Epithelial cell of esophagus (primary cell): ENCODE measurements around the gene JOSD2.
A peak's percentile ranks its signal among the peaks of the same experiment; 100 is the strongest.

Experiments
- DNase-seq: peaks from one replicate; pipeline ENCODE4 v3.0.0; 2010; ENCODE audit warnings: low read depth
- H3K4me3 ChIP-seq: 2 replicates; pipeline ENCODE4 v1.5.1; 2011; ENCODE audit warnings: mild to moderate bottlenecking, low read length, control low read depth
- CTCF ChIP-seq: IDR thresholded peaks from 2 replicates; pipeline ENCODE4 v1.5.1; 2011; ENCODE audit warnings: low read depth, mild to moderate bottlenecking, low read length, control low read depth, inconsistent platforms; ENCODE audit not compliant: insufficient read depth; ENCODE audit errors: missing control alignments

The JOSD2 gene

DNA sequence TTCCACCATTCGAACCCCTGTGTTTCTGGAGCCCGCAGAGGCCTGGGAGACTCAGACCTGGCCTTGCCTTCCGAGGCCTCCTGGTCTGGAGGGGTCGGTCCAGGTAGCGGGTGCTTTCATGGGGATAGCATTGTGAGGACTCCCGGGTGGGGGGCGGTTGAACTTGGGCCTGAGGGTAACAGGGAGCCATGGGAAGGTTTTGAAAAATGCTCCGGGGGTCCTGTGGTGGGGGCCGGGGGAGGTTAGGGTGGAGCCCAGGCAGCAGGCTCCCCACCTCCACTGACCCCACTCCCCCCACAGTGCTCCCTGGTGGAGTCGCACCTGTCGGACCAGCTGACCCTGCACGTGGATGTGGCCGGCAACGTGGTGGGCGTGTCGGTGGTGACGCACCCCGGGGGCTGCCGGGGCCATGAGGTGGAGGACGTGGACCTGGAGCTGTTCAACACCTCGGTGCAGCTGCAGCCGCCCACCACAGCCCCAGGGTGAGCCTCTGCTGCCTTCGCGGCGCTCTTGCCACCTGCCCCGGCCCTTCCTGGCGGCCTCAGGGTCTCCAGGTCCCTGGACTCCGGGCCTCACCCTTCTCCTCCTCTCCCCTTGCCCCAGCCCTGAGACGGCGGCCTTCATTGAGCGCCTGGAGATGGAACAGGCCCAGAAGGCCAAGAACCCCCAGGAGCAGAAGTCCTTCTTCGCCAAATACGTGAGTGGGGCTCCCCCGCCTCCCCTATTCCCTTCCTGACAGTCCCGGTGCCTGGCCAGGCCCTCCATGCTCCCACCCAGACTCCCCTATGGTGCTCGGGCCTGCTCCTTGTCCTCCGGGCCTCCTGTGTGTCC is 30.5 kb downstream of the JOSD2 start:
- no peak overlapping the region for H3K4me3 ChIP-seq
- no peak for DNase-seq
- no peak for TF ChIP-seq CTCF

DNA sequence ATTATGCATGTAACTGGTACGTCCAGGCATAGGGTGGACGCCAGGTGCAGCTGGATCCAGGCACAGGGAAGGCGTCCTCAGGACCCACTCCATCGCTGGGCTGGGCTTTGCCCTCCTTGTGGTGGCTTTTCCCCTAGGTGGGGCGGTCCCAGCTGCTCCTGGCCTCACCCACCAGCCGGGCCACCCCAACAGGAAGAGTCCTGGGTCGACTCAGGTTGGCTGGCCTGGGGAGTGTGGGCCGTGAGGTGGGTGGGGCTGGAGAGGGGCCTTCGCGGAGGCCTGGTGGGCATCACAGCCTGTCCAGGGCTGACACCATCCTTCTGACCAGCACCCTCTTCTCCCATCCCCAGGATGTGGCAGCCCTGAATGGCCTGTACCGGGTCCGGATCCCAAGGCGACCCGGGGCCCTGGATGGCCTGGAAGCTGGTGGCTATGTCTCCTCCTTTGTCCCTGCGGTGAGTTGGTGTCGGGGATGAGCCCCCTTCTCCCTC is 31.2 kb downstream of the JOSD2 start:
- TF ChIP-seq CTCF, result no peak
- H3K4me3 ChIP-seq, result no peak overlapping the region
- no peak for DNase-seq

- H3K4me3 ChIP-seq, result no peak overlapping the region
- TF ChIP-seq CTCF, result peak; percentile 51
- DNase-seq, result peak; percentile 28
These were observed 31.9 kb downstream of the JOSD2 start for GRCh38 chr19:50478901-50479715.

GRCh38 chr19:50477751-50478515 is 33.1 kb downstream of the JOSD2 start:
- DNase-seq, result no peak
- no peak overlapping the region for H3K4me3 ChIP-seq
- TF ChIP-seq CTCF, result no peak

GRCh38 chr19:50476907-50477238 is 34.1 kb downstream of the JOSD2 start:
- no peak for TF ChIP-seq CTCF
- peak overlapping the region; percentile 80 for H3K4me3 ChIP-seq
- DNase-seq, result no peak

DNA sequence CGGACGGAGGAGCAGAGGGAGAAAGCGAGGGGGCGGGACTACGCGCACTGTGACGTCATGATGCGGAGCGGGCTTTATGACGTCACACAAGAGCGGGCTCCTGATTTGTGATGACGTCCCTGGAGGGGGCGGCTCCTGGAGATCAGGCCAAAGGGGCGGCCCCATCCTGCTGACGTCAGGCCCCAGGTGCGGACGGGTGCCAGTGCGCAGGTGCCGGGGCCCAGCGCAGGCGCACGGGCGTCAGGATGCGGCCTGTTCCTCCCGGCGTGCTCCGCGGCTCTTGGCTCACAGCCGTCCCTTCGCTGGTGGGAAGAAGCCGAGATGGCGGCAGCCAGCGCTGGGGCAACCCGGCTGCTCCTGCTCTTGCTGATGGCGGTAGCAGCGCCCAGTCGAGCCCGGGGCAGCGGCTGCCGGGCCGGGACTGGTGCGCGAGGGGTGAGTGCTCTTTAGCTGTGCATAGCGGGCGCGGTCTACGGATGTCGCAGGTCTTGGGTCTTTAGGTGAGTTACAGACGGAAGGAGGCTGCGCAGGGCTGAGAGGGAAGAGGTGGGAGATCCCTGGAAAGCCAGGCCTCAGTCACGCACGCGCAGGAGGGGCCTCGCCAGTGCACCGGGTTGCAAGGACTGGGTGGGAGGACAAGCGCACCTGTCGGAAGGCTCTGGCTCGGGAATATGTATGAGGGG is 34.6 kb downstream of the JOSD2 start, which contains the start of the genes EMC10 and GARIN5A:
Gene EMC10, plus strand, starts transcription at position 284 of the 683 bp plus-strand sequence. Its CDS starts 38 bp downstream, at position 322.
Gene GARIN5A, minus strand, starts transcription at position 625 of the 683 bp plus-strand sequence. Its CDS starts 460 bp downstream, at position 165.
- peak within 1 kb of the TSS; percentile 80 for H3K4me3 ChIP-seq
- TF ChIP-seq CTCF, result no peak
- DNase-seq, result peak; percentile 96
